OCI-LY3 (cell line): ENCODE data around the gene PIK3C3.

ENCODE experiments used
- H2AFZ ChIP-seq: fragments of 200-600, 300-600 bp; shearing (Covaris generic); 2 replicates; pipeline ENCODE4 v1.6.0; 2014; ENCODE audit warnings: antibody characterized with exemption, low read depth, low read length
- H3K27ac ChIP-seq: fragments of 200-600, 300-600 bp; sonication (generic); 2 replicates; pipeline ENCODE4 v1.5.1; 2014; ENCODE audit warnings: mild to moderate bottlenecking, low read length, moderate library complexity, mixed read lengths
- H3K27me3 ChIP-seq: fragments of 200-600, 300-600 bp; sonication (generic); 2 replicates; pipeline ENCODE4 v1.6.1; 2014; ENCODE audit warnings: low read depth, low read length, mixed read lengths
- H3K36me3 ChIP-seq: fragments of 200-600, 300-600 bp; sonication (generic); replicated peaks from 2 replicates; pipeline ENCODE3; 2014; ENCODE audit warnings: low read depth, low read length, mixed read lengths
- H3K4me1 ChIP-seq: fragments of 300-600, 200-600 bp; sonication (generic); 2 replicates; pipeline ENCODE4 v1.6.1; 2014; ENCODE audit warnings: low read length, mixed read lengths
- H3K4me2 ChIP-seq: fragments of 200-600, 300-600 bp; sonication (generic); 2 replicates; pipeline ENCODE4 v1.6.1; 2014; ENCODE audit warnings: low read length, mixed read lengths
- H3K4me3 ChIP-seq: fragments of 300-600, 200-600 bp; sonication (generic); 2 replicates; pipeline ENCODE4 v1.5.1; 2014; ENCODE audit warnings: antibody characterized with exemption, mild to moderate bottlenecking, low read length, moderate library complexity
- H3K79me2 ChIP-seq: fragments of 300-600, 200-600 bp; shearing (Covaris generic); 2 replicates; pipeline ENCODE4 v1.6.1; 2014; ENCODE audit warnings: mild to moderate bottlenecking, low read length, mixed read lengths
- H3K9ac ChIP-seq: fragments of 300-600, 200-600 bp; shearing (Covaris generic); 2 replicates; pipeline ENCODE4 v1.6.0; 2014; ENCODE audit warnings: mild to moderate bottlenecking, low read length, moderate library complexity
- H3K9me3 ChIP-seq: fragments of 200-600, 300-600 bp; shearing (Covaris generic); 2 replicates; pipeline ENCODE4 v1.6.1; 2014; ENCODE audit warnings: low read length, mixed read lengths; ENCODE audit not compliant: insufficient read depth
- H4K20me1 ChIP-seq: fragments of 200-600, 300-600 bp; sonication (generic); 2 replicates; pipeline ENCODE4 v1.6.1; 2016; ENCODE audit warnings: low read length, mixed read lengths; ENCODE audit not compliant: insufficient read depth
- CTCF ChIP-seq: fragments of 200-600, 300-600 bp; sonication (generic); IDR thresholded peaks from 2 replicates; pipeline ENCODE4 v1.5.1; 2014; ENCODE audit warnings: antibody characterized with exemption, low read length, low read depth
- EZH2phosphoT487 ChIP-seq: fragments of 200-600 bp; shearing (Covaris generic); IDR thresholded peaks from 2 replicates; pipeline ENCODE4 v1.6.1; 2018; ENCODE audit warnings: antibody characterized with exemption, mixed run types, low read depth

PIK3C3 gene

GRCh38 chr18:41942254-41942653, 12.8 kb upstream of the PIK3C3 start:
- H3K4me2 ChIP-seq, result no peak overlapping the region
- H3K79me2 ChIP-seq, result no peaks in the 10 kb centered on the region
- H3K4me1 ChIP-seq, result peaks cover 11% of the 10 kb centered on the region
- no peak overlapping the region for H2AFZ ChIP-seq
- H3K27ac ChIP-seq, result no peak overlapping the region
- TF ChIP-seq CTCF, result no peak
- no peak for TF ChIP-seq EZH2phosphoT487
- H3K36me3 ChIP-seq, result no peaks in the 10 kb centered on the region
- no peak overlapping the region for H3K4me3 ChIP-seq
- no peak overlapping the region for H3K9ac ChIP-seq
- H3K27me3 ChIP-seq, result peaks cover 3% of the 10 kb centered on the region; the same call in 1 of the 2 replicates
- H3K9me3 ChIP-seq, result no peaks in the 10 kb centered on the region
- H4K20me1 ChIP-seq, result no peaks in the 10 kb centered on the region

GRCh38 chr18:41948544-41949110, 6.4 kb upstream of the PIK3C3 start:
- Histone ChIP-seq H3K4me3 (no peak overlapping the region), H3K79me2 (no peaks in the 10 kb centered on the region), H3K27ac (no peak overlapping the region), H4K20me1 (no peaks in the 10 kb centered on the region), H3K9ac (no peak overlapping the region), H2AFZ (peak overlapping the region; percentile 3; the same call in 1 of the 2 replicates), H3K9me3 (no peaks in the 10 kb centered on the region), H3K27me3 (peaks cover 4% of the 10 kb centered on the region; the same call in 1 of the 2 replicates), H3K36me3 (no peaks in the 10 kb centered on the region), H3K4me2 (no peak overlapping the region), H3K4me1 (peaks cover 2% of the 10 kb centered on the region; the same call in 1 of the 2 replicates)
- TF ChIP-seq EZH2phosphoT487, result no peak
- TF ChIP-seq CTCF, result no peak

- TF ChIP-seq CTCF (no peak), EZH2phosphoT487 (no peak)
- Histone ChIP-seq H3K36me3 (no peaks in the 10 kb centered on the region), H3K9ac (no peak overlapping the region), H3K79me2 (no peaks in the 10 kb centered on the region), H3K4me1 (no peaks in the 10 kb centered on the region; the same call in 1 of the 2 replicates), H3K9me3 (no peaks in the 10 kb centered on the region), H3K27me3 (peaks cover 4% of the 10 kb centered on the region; the same call in 1 of the 2 replicates), H2AFZ (no peak overlapping the region), H4K20me1 (no peaks in the 10 kb centered on the region), H3K4me2 (no peak overlapping the region), H3K4me3 (no peak overlapping the region), H3K27ac (no peak overlapping the region)
Measured at GRCh38 chr18:41949206-41949920, 5.7 kb upstream of the PIK3C3 start.

- 0 out of 2 replicates have a peak, but pooled peaks cover 8% of the 10 kb centered on the region for H4K20me1 ChIP-seq
- H3K9me3 ChIP-seq, result no peaks in the 10 kb centered on the region
- TF ChIP-seq EZH2phosphoT487 (no peak), CTCF (no peak)
- peak overlapping the region; percentile 26 for H3K27ac ChIP-seq
- peaks cover 11% of the 10 kb centered on the region for H3K4me1 ChIP-seq
- peak overlapping the region; percentile 71 for H3K9ac ChIP-seq
- no peaks in the 10 kb centered on the region for H3K27me3 ChIP-seq
- H3K4me2 ChIP-seq, result peak overlapping the region; percentile 82
- H3K4me3 ChIP-seq, result peak overlapping the region; percentile 84
- peaks cover 45% of the 10 kb centered on the region for H3K79me2 ChIP-seq
- peaks cover 22% of the 10 kb centered on the region for H3K36me3 ChIP-seq
- H2AFZ ChIP-seq, result peak overlapping the region; percentile 81; the same call in 1 of the 2 replicates
Measured at GRCh38 chr18:41955688-41956087, 654 bp downstream of the PIK3C3 start.
